Fibroblast of lung (primary cell): ENCODE measurements around the gene GNB3.

Source experiments
- CTCF ChIP-seq, 2 donors: IDR thresholded peaks in 1 of 2; conservative IDR thresholded peaks in 1 of 2; 1 replicate in 1 of 2; 2 replicates in 1 of 2; pipeline ENCODE4 v1.5.1; 2011 to 2012; ENCODE audit warnings: low read length in 2 of 2, control low read depth in 1 of 2, inconsistent platforms in 1 of 2, low read depth in 1 of 2, mild to moderate bottlenecking in 1 of 2
- EZH2 ChIP-seq: IDR thresholded peaks from 2 replicates; pipeline ENCODE4 v1.5.1; 2012; ENCODE audit warnings: low read length, control low read depth, mild to moderate bottlenecking; ENCODE audit errors: missing control alignments

GRCh38 chr12:6853626-6854025 is 12.9 kb downstream of the GNB3 start:
- no peak for TF ChIP-seq CTCF (conservative IDR thresholded peaks at IDR 0.05 in 1 of 2, IDR thresholded peaks at IDR 0.05 in 1 of 2; ENCODE audit: low read depth in 1 of 2, low read length in 2 of 2)
- TF ChIP-seq EZH2 = no peak
